Thyroid gland (tissue), 4 donors: ENCODE data around the gene TLR1. TPM values are rescaled to one million over a fixed set of nuclear protein-coding genes. Genes with fewer than 3 reads are reported as not detected.

Experiments
- DNase-seq, 2 donors: peaks; one replicate each; pipeline ENCODE4 v3.0.0-alpha.2; 2019
- H3K27ac ChIP-seq, 3 donors: fragments of 200-600 bp; sonication (generic); 1 replicate in 2 of 3; 2 replicates in 1 of 3; pipeline ENCODE4 v1.5.1; 2016 to 2019; ENCODE audit warnings: mild to moderate bottlenecking in 1 of 3, moderate library complexity in 1 of 3
- H3K27me3 ChIP-seq: fragments of 200-600 bp; sonication (generic); one replicate; pipeline ENCODE4 v1.5.1; 2019
- H3K36me3 ChIP-seq, 2 donors: fragments of 200-600 bp; sonication (generic); one replicate each; pipeline ENCODE4 v1.5.1; 2016 to 2019
- H3K4me1 ChIP-seq, 2 donors: fragments of 200-600 bp; sonication (generic); one replicate each; pipeline ENCODE4 v1.5.1; 2017 to 2019
- H3K4me3 ChIP-seq, 3 donors: fragments of 200-600 bp; sonication (generic); replicated peaks in 1 of 3; 1 replicate in 2 of 3; 2 replicates in 1 of 3; pipeline ENCODE4 v1.5.1; 2016; ENCODE audit warnings: mild to moderate bottlenecking in 1 of 3
- H3K9me3 ChIP-seq: fragments of 200-600 bp; sonication (generic); one replicate; pipeline ENCODE4 v1.5.1; 2017
- CTCF ChIP-seq, 6 experiments: fragments of 200-600 bp in 3 of 6; fragments of 450-650 bp in 3 of 6; sonication (generic) in 3 of 6; IDR thresholded peaks; one replicate each; pipeline ENCODE4 v1.5.1; 2016 to 2019; ENCODE audit warnings: antibody characterized with exemption in 6 of 6, mild to moderate bottlenecking in 2 of 6, inconsistent platforms in 1 of 6, moderate library complexity in 1 of 6
- POLR2A ChIP-seq, 2 donors: fragments of 450-650 bp; IDR thresholded peaks; one replicate each; pipeline ENCODE4 v1.6.1; 2017; ENCODE audit warnings: antibody characterized with exemption in 2 of 2, mild to moderate bottlenecking in 2 of 2, moderate library complexity in 1 of 2
- WGBS, 2 donors: methylation state at CpG; one replicate each; pipeline ENCODE4 v1.1.5; 2017; 5-methylcytosine and 5-hydroxymethylcytosine counted together
- intact Hi-C: fragments of 100-400 bp; cut with DNase I; formaldehyde crosslinking; loops from one replicate; pipeline ENCODE4 v1.15.1; 2023
- small RNA-seq: library from RNA; depleted of rRNA; stranded (forward); fragments of <200 nt; gene quantifications from one replicate; pipeline ENCODE3, GENCODE V24; 2016
- total RNA-seq, 4 donors: library from RNA; depleted of rRNA; stranded (reverse); fragments of >200 nt; gene quantifications; one replicate each; pipeline ENCODE4 v1.2.3, GENCODE V29; 2016

TLR1 gene
- total RNA-seq, 4 donors from 2014 or later: 4.0 to 12.8 (median 7.5) TPM

- DNase-seq: no peak
- no peak for TF ChIP-seq POLR2A (IDR thresholded peaks at IDR 0.05)
- TF ChIP-seq CTCF (IDR thresholded peaks at IDR 0.05): no peak
- Histone ChIP-seq H3K36me3 (no peaks in the 10 kb centered on the region), H3K4me3 (no peak overlapping the region), H3K9me3 (no peaks in the 10 kb centered on the region), H3K27ac (peak overlapping the region in 1 of 3 donors; percentile 69), H3K4me1 (peaks cover 7 to 30% of the 10 kb centered on the region in 2 donors), H3K27me3 (no peaks in the 10 kb centered on the region)
- intact Hi-C loops: no loop called here
- WGBS, 2 donors: 91 to 93% methylated on average over 13 of the region's 13 CpGs
Measured at GRCh38 chr4:38751341-38752010, 53.1 kb downstream of the TLR1 start.

GRCh38 chr4:38749336-38749735 lies 55.3 kb downstream of the TLR1 start:
- Histone ChIP-seq H3K4me3 (no peak overlapping the region), H3K36me3 (no peaks in the 10 kb centered on the region), H3K4me1 (peaks cover 13 to 37% of the 10 kb centered on the region in 2 donors), H3K9me3 (no peaks in the 10 kb centered on the region), H3K27ac (no peak overlapping the region), H3K27me3 (no peaks in the 10 kb centered on the region)
- WGBS, 2 donors: 90 to 91% methylated on average over 4 of the region's 4 CpGs
- TF ChIP-seq CTCF (IDR thresholded peaks at IDR 0.05) (no peak), POLR2A (IDR thresholded peaks at IDR 0.05) (no peak)
- DNase-seq: no peak
- intact Hi-C loops: no loop called here

- Histone ChIP-seq H3K9me3 (no peaks in the 10 kb centered on the region), H3K4me1 (peaks cover 9 to 32% of the 10 kb centered on the region in 2 donors), H3K27me3 (no peaks in the 10 kb centered on the region), H3K27ac (no peak overlapping the region), H3K4me3 (no peak overlapping the region), H3K36me3 (no peaks in the 10 kb centered on the region)
- DNase-seq: no peak
- TF ChIP-seq POLR2A (IDR thresholded peaks at IDR 0.05) (no peak), CTCF (IDR thresholded peaks at IDR 0.05) (no peak)
- intact Hi-C loops: no loop called here
Measured at GRCh38 chr4:38747629-38748028, 57.0 kb downstream of the TLR1 start.

Small RNAs within 50 kb of the gene (small RNA-seq; reads per million reads assigned to genes)
- not detected for gene RNA5SP158

Other genes with a start within 250 kb of the TLR1 start
- gene KLF3, start 140.6 kb downstream of the TLR1 start, total RNA-seq: 10 to 100 TPM; 60.4 to 71.2 (median 64.8) TPM
- under 1 TPM in 2 of 4 donors, not detected in 2; 0.10 to 0.83 TPM for gene TLR10, start 21.8 kb downstream of the TLR1 start, total RNA-seq
- 1 to 10 TPM; 1.4 to 3.0 (median 1.8) TPM for gene TLR6, start 52.0 kb upstream of the TLR1 start, total RNA-seq
- gene FAM114A1, start 63.0 kb upstream of the TLR1 start, total RNA-seq: 100 to 1,000 TPM in 3 of 4 donors, 10 to 100 TPM in 1; 80.1 to 144 (median 110) TPM
- under 1 TPM in 1 of 4 donors, not detected in 3; 0.33 TPM for gene TMEM156, start 227.6 kb upstream of the TLR1 start, total RNA-seq